OCI-LY3 (cell line): Measurements from ENCODE around the gene BABAM1.

Experiments used
- EZH2phosphoT487 ChIP-seq: fragments of 200-600 bp; shearing (Covaris generic); IDR thresholded peaks from 2 replicates; pipeline ENCODE4 v1.6.1; 2018; ENCODE audit warnings: antibody characterized with exemption, mixed run types, low read depth
- TF ChIP-seq, protein P1 (sequence below): fragments of 200-600, 300-600 bp; sonication (generic); IDR thresholded peaks from 2 replicates; pipeline ENCODE4 v1.5.1; 2014; ENCODE audit warnings: antibody characterized with exemption, low read length, low read depth

DNA sequence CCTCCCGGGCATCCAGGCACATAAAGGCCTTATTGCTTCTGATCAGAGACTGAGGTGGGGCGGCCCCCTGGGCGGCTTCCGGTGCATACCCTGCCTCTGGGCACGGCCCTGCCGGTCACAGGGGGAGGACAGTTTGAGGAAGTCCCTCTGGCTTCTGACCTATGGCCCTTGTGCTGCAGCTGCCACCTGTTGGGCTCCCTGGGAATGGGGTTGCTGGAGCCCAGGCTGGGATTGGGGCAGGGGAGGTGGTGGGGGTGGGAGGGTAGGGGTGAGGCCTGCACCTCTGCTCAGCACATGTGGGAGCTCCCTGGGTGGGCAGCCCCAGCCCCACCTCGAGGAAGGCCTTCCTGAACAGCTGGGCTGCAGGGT is 56.7 kb downstream of the BABAM1 start:
- TF ChIP-seq, protein P1, sequence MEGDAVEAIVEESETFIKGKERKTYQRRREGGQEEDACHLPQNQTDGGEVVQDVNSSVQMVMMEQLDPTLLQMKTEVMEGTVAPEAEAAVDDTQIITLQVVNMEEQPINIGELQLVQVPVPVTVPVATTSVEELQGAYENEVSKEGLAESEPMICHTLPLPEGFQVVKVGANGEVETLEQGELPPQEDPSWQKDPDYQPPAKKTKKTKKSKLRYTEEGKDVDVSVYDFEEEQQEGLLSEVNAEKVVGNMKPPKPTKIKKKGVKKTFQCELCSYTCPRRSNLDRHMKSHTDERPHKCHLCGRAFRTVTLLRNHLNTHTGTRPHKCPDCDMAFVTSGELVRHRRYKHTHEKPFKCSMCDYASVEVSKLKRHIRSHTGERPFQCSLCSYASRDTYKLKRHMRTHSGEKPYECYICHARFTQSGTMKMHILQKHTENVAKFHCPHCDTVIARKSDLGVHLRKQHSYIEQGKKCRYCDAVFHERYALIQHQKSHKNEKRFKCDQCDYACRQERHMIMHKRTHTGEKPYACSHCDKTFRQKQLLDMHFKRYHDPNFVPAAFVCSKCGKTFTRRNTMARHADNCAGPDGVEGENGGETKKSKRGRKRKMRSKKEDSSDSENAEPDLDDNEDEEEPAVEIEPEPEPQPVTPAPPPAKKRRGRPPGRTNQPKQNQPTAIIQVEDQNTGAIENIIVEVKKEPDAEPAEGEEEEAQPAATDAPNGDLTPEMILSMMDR = no peak
- no peak for TF ChIP-seq EZH2phosphoT487
